HG02885 (cell line): ENCODE data around the gene EBF3.

Source experiments
- ATAC-seq: cut with Tn5 transposase; IDR thresholded peaks from one replicate; pipeline ENCODE4 v1.9.1; 2021; ENCODE audit warnings: mild to moderate bottlenecking; ENCODE audit not compliant: unreplicated experiment, poor library complexity

Gene EBF3

DNA sequence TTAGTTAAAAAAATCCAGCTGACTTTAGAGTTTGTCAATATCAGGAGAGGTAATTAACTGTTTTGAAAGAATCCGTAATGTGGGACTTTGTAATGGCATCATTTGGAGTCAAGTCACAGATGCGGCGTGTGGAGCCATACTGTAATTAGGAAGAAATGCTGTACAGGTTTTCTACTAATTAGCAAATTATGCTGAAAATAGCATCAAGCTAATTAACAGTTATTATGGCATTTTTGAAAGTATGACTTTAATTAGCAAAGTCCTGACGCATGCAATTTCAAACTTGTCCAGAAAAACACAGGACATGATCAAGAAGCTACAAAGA lies 68.3 kb downstream of the EBF3 start:
- ATAC-seq: no peak

- ATAC-seq: no peak
These were observed 69.4 kb downstream of the EBF3 start for GRCh38 chr10:129894698-129895097.

GRCh38 chr10:129893104-129894089 lies 70.7 kb downstream of the EBF3 start:
- ATAC-seq: no peak

DNA sequence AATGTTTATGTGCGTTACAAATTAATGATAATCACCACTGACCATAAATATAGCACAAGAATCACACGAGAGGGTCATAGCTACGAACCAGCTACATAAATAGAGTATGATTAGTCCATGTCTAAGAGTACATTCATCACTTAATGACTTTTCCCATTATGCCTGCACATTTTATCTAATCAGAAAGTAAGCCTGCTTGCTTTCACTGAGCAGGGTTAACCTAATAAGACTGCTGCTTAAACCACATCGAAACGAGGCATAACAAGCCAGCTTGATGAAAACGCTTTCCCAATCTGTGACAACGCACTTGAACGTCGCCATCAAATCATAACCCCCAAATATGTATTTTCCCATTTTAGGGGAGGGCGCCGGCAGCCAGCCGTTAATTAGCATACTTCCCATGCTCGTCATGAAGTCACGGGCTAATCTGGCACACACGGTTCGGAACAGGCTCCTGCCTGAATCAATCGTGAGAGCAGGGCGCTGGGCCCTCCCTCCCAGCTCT lies 71.5 kb downstream of the EBF3 start:
- ATAC-seq: no peak

DNA sequence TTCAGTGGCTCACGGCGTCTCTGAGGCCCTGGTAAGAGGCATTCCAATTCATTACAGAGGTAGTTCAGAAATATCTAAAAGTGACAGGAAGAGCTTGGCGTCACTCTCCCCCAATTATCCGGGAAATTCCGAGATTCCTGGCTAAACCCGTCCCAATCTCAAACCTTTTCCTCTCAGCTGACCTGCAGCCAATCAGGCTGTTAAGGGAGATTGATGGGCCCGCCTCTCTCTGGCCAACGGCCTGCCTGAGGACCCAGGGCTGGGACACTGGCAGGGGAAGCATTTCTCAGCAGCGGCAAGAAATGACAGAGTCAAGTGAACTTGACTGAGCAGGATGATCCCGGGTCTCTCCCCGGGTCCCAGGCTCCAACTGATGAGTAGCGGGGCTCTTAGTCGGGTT lies 72.3 kb downstream of the EBF3 start:
- no peak for ATAC-seq

GRCh38 chr10:129890170-129890569 lies 73.9 kb downstream of the EBF3 start:
- no peak for ATAC-seq

- peak; percentile 66 for ATAC-seq
These were observed 75.1 kb downstream of the EBF3 start for GRCh38 chr10:129888784-129889616.

- no peak for ATAC-seq
These were observed 75.9 kb downstream of the EBF3 start for GRCh38 chr10:129887986-129888783.

GRCh38 chr10:129887381-129887905 lies 76.6 kb downstream of the EBF3 start:
- no peak for ATAC-seq

DNA sequence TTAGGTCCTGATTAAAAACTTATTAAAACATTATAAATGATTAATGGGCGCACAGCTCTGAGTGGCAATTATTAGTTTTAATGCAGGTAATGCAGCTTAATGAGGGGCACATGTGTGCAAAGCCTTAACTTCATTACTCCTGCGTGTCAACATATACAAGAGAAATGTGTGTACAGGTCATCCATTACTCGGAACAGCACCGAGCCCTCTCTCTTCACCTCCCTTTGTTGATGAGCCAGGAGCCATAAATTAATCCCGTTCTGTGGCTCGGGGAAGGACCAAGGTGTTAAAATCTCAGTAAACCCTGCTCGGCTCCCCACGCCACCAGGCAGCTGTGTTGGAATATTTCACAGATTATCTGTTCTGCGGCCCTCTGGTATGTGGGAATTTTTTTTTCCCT lies 77.8 kb downstream of the EBF3 start:
- no peak for ATAC-seq

- ATAC-seq: no peak
These were observed 78.5 kb downstream of the EBF3 start for GRCh38 chr10:129885526-129885925.

DNA sequence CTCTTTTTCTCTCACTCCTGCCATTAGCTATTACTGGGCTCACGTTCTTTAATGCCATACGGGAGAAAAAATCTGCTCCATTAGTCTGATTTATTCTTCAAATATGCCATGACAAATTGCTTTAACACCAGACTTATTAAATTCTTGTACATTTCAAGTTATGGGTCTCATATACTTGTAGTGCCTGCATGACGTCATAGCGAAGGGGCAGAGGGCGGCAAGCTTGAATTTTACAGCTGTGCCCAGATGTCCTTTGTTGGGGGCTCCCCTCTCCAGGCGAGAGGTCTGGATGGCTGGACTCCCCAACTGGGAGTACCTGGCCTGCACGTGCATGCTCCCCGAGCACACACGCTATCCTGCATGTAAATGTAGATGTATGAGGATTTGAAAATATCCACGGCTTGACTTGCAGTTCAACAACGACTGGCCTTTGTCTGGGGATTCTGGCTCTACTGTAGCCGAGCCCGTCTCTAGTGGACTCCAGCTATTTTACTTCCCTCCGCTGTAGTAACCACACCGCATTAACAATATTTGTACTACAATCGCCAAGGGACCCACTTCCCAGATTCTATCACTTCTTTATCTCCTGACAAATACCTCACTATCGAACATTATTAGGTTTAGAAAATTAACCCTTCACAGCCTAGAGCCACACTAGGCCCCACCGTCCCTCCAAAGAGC lies 79.5 kb downstream of the EBF3 start:
- no peak for ATAC-seq

GRCh38 chr10:129883626-129884397 lies 80.3 kb downstream of the EBF3 start:
- no peak for ATAC-seq

- no peak for ATAC-seq
These were observed 81.0 kb downstream of the EBF3 start for GRCh38 chr10:129883029-129883428.

GRCh38 chr10:129882291-129883010 lies 81.6 kb downstream of the EBF3 start:
- no peak for ATAC-seq

- no peak for ATAC-seq
These were observed 82.4 kb downstream of the EBF3 start for GRCh38 chr10:129881641-129882040.

DNA sequence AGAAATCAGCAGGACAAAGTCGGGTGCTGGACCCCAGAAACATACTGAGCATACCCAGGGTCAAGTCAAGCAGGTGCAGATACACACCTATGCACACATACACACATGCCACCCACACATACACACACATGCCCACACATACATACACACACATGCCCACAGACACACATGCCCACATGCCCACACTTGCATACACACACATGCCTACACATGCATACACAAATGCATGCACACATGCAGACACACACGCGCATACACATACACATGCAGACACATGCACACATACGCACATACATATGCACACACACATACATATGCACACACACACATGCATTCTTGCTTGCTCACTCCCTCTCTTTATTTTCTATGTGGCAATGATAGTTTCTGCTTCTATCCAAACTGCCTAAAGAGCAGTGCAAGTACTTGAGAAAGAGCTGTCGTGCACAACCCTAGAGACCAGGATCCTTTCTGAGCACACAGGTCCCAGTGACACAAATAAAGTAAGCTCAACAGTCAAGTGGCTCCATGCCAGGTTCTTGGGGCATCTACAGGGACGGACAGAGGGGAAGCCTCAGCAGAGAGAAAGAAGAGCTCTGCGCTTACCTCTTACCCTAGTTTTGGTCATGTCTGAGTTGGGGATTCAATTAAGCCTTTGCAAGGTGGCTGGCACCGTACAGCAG lies 83.7 kb downstream of the EBF3 start:
- ATAC-seq: no peak

DNA sequence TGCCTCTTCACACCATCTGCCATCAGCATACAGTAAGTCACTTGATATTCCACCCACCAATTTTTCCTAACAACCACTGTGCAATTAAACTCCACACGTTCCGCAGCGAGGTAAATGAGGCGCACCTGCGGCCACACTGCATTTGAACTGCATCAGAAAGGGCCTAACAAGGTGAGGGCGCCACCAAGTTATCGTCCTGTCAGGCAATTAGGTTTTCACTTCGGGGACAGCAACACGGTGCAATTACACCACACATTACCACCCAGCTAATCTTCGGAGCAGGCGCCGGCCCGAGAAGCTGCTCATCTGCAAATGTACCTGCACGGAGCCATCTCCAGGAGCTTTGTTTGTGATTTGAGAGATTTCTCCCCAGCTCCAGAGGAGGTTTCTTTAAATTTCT lies 84.4 kb downstream of the EBF3 start:
- ATAC-seq: no peak
